HUES6 (cell line): Measurements from ENCODE around the gene METRNL.
"Not testable (repeated sequence)": the region's sequence is repeated elsewhere in the genome, so short reads cannot be mapped to it uniquely, and the experiment has no call there.

Source experiments
- H3K27ac ChIP-seq: 2 replicates; pipeline ENCODE4 v1.7.0; 2013; ENCODE audit warnings: low read depth, mild to moderate bottlenecking, low read length, inconsistent platforms
- H3K27me3 ChIP-seq: 2 replicates; pipeline ENCODE4 v1.6.1; 2013; ENCODE audit warnings: low read length; ENCODE audit not compliant: control insufficient read depth, insufficient read depth
- H3K36me3 ChIP-seq: 2 replicates; pipeline ENCODE4 v1.6.1; 2013; ENCODE audit warnings: low read length; ENCODE audit not compliant: control insufficient read depth, insufficient read depth
- H3K4me1 ChIP-seq: 2 replicates; pipeline ENCODE4 v1.6.1; 2013; ENCODE audit warnings: low read length; ENCODE audit not compliant: control insufficient read depth, insufficient read depth
- H3K4me3 ChIP-seq: 2 replicates; pipeline ENCODE4 v1.5.1; 2013; ENCODE audit warnings: low read depth, low read length
- H3K9ac ChIP-seq: one replicate; pipeline ENCODE4 v1.6.1; 2013; ENCODE audit warnings: mild to moderate bottlenecking, low read length
- H3K9me3 ChIP-seq: 2 replicates; pipeline ENCODE4 v1.6.1; 2013; ENCODE audit warnings: low read depth, low read length; ENCODE audit not compliant: control insufficient read depth, insufficient read depth

METRNL gene

GRCh38 chr17:83132251-83133081 lies 53.1 kb downstream of the METRNL start:
- Histone ChIP-seq H3K9me3 (no peaks in the 10 kb centered on the region), H3K9ac (no peak overlapping the region), H3K27me3 (no peaks in the 10 kb centered on the region), H3K36me3 (no peaks in the 10 kb centered on the region), H3K27ac (no peak overlapping the region), H3K4me3 (no peak overlapping the region), H3K4me1 (no peaks in the 10 kb centered on the region)

DNA sequence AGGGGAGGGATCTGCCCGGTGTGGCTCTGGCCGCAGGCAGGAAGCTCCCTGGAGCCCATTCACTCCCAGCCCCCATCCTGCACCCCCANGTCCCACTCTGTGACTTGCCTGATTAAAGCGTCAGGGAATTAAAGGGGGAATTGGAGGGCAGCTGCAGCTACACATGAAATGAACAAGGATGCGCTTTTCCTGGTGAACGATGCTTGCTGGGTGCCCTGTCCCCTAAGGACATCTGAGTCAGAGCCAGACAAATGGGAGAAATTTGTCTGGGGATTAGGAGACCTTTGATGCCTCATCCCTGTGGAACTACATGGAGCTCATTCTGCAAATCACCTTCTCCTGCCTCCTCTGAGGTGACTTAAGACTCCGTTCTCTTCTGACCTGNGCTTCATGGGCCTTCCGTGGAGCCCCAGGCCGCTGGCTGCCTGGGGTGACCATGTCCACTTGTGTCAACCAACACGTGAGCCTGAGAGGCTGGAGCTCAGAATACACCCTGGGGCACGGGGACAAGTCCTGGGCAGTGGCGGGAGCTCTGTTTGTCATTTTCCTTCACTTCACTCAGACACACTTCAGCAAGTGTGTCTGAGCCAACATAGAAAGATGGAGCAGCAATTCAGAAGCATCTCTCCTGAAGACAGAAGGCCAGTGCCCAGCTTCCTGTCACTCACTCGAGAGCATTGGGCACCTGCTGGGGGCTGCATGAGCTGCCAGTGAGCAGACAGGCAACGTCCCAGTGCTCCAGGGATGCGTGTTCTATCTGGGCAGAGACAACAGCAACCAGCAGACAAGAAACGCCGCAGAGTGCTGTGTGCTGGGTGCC lies 54.1 kb downstream of the METRNL start:
- Histone ChIP-seq H3K4me3 (no peak overlapping the region), H3K9me3 (no peaks in the 10 kb centered on the region), H3K9ac (no peak overlapping the region), H3K27me3 (no peaks in the 10 kb centered on the region), H3K36me3 (no peaks in the 10 kb centered on the region), H3K4me1 (no peaks in the 10 kb centered on the region), H3K27ac (no peak overlapping the region)

DNA sequence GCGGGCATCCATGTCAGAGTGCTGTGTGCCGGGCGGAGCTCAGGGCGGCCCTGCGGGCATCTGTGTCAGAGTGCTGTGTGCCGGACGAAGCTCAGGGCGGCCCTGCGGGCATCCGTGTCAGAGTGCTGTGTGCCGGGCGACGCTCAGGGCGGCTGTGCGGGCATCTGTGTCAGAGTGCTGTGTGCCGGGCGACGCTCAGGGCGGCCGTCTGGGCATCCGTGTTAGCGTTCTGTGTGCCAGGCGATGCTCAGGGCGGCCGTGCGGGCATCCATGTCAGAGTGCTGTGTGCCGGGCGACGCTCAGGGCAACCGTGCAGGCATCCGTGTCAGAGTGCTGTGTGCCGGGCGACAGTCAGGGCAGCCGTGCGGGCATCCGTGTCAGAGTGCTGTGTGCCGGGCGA lies 55.0 kb downstream of the METRNL start:
- H3K9ac ChIP-seq, H3K27me3 ChIP-seq, H3K36me3 ChIP-seq, H3K27ac ChIP-seq, H3K4me1 ChIP-seq, H3K4me3 ChIP-seq, H3K9me3 ChIP-seq: not testable (repeated sequence)

DNA sequence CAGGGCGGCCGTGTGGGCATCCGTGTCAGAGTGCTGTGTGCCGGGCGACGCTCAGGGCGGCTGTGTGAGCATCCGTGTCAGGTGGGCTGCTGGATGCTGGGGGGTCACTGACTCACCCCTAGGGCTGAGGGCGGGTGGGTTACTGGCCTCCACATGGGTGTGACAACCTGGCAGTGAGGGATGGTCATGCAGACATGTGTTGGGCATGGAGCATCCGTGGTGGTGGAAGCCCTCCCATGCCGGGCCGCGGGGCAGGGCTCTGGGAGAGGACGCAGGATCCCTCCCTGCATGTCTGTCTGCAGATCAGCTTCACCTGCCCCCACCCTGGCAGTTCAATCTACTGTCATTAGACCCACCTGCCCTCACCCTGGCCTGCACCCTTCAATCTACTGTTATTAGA lies 56.3 kb downstream of the METRNL start:
- Histone ChIP-seq H3K27me3 (no peaks in the 10 kb centered on the region), H3K27ac (no peak overlapping the region), H3K9me3 (peaks cover 5% of the 10 kb centered on the region; the same call in 1 of the 2 replicates), H3K4me1 (no peaks in the 10 kb centered on the region), H3K9ac (no peak overlapping the region), H3K36me3 (no peaks in the 10 kb centered on the region), H3K4me3 (no peak overlapping the region)

DNA sequence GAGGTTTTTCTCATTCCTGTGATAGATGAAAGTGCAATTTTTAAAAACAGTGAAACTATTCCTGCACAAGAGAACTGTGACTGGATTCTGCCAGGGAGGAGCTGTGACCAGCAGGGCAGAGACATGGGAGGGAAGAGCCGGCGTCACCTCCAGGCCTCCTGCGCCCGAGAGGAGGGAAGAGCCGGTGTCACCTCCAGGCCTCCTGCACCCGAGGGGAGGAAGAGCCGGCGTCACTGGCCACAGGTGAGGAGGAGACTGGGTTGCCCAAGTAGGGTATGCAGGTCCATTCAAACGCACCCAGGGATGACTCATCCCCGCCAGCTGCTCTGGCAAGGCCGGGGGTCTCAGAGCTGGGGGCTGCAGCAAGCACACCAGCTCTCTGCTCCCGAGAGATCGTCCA lies 56.7 kb downstream of the METRNL start:
- H3K9me3 ChIP-seq, result peaks cover 5% of the 10 kb centered on the region; the same call in 1 of the 2 replicates

GRCh38 chr17:83136931-83137330 lies 57.5 kb downstream of the METRNL start:
- Histone ChIP-seq H3K4me1 (no peaks in the 10 kb centered on the region), H3K9me3 (peaks cover 8% of the 10 kb centered on the region), H3K27ac (no peak overlapping the region), H3K36me3 (no peaks in the 10 kb centered on the region), H3K27me3 (no peaks in the 10 kb centered on the region), H3K4me3 (no peak overlapping the region), H3K9ac (no peak overlapping the region)

More for the DNA sequence above, 56.7 kb downstream of the METRNL start:
- Histone ChIP-seq H3K9ac (no peak overlapping the region), H3K27me3 (no peaks in the 10 kb centered on the region), H3K36me3 (no peaks in the 10 kb centered on the region), H3K4me1 (no peaks in the 10 kb centered on the region), H3K4me3 (no peak overlapping the region), H3K27ac (no peak overlapping the region)

GRCh38 chr17:83137523-83137922 lies 58.1 kb downstream of the METRNL start:
- H3K27me3 ChIP-seq, result no peaks in the 10 kb centered on the region
- no peaks in the 10 kb centered on the region for H3K36me3 ChIP-seq
- no peak overlapping the region for H3K27ac ChIP-seq
- H3K4me3 ChIP-seq, result no peak overlapping the region
- H3K9ac ChIP-seq, result no peak overlapping the region
- peaks cover 13% of the 10 kb centered on the region for H3K9me3 ChIP-seq
- no peaks in the 10 kb centered on the region for H3K4me1 ChIP-seq

GRCh38 chr17:83138820-83139219 lies 59.4 kb downstream of the METRNL start:
- Histone ChIP-seq H3K27me3 (no peaks in the 10 kb centered on the region), H3K36me3 (no peaks in the 10 kb centered on the region), H3K4me1 (no peaks in the 10 kb centered on the region), H3K4me3 (no peak overlapping the region), H3K27ac (no peak overlapping the region), H3K9me3 (peaks cover 24% of the 10 kb centered on the region), H3K9ac (no peak overlapping the region)

- peaks cover 25% of the 10 kb centered on the region for H3K9me3 ChIP-seq
- H3K4me1 ChIP-seq, H3K9ac ChIP-seq, H3K27ac ChIP-seq, H3K36me3 ChIP-seq, H3K27me3 ChIP-seq, H3K4me3 ChIP-seq: not testable (repeated sequence)
Observed at GRCh38 chr17:83139541-83140248, 60.3 kb downstream of the METRNL start.

DNA sequence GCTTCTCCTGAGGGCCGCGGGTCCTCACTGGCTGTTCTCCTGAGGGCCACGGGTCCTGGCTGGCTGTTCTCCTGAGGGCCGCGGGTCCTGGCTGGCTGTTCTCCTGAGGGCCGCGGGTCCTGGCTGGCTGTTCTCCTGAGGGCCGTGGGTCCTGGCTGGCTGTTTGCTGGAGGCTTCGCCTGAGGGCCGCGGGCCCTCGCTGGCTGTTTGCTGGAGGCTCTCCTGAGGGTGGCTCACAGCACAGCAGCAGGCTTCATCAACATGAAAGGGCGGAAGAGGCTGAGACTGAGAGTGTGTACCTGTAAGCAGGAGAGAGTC lies 60.8 kb downstream of the METRNL start:
- H3K9me3 ChIP-seq, result peaks cover 27% of the 10 kb centered on the region
- not testable (repeated sequence) for H3K4me3 ChIP-seq, H3K4me1 ChIP-seq, H3K27me3 ChIP-seq, H3K27ac ChIP-seq, H3K36me3 ChIP-seq, H3K9ac ChIP-seq

DNA sequence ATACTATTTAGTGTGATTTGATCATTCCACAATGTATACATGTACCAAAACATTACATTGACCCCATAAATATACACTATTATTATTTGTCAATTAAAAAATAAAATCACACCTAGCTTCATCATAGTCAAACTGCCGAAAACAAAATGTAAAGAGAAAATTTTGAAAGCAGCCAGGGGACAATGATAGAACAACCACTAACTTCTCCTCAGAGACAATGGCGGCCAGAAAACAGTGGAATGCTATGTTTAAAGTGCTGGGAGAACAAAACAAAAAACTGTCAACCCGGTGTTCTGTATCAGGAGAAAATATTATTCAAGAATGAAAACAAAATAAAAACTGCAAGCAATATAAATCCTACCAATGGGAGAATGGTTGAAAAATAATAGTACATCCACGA lies 63.2 kb downstream of the METRNL start:
- H3K9ac ChIP-seq, result no peak overlapping the region

More for the DNA sequence above, 63.2 kb downstream of the METRNL start:
- H3K27me3 ChIP-seq, result no peaks in the 10 kb centered on the region
- no peaks in the 10 kb centered on the region for H3K4me1 ChIP-seq
- H3K9me3 ChIP-seq, result peaks cover 30% of the 10 kb centered on the region
- H3K27ac ChIP-seq, result no peak overlapping the region
- H3K36me3 ChIP-seq, result no peaks in the 10 kb centered on the region
- no peak overlapping the region for H3K4me3 ChIP-seq
